ENCODE measurements around the gene MACF1. TPM values are rescaled to one million over a fixed set of nuclear protein-coding genes. Genes with fewer than 3 reads are reported as not detected.

The MACF1 gene
- total RNA-seq, 2 donors from 2014 or later: 214 to 251 TPM

DNA sequence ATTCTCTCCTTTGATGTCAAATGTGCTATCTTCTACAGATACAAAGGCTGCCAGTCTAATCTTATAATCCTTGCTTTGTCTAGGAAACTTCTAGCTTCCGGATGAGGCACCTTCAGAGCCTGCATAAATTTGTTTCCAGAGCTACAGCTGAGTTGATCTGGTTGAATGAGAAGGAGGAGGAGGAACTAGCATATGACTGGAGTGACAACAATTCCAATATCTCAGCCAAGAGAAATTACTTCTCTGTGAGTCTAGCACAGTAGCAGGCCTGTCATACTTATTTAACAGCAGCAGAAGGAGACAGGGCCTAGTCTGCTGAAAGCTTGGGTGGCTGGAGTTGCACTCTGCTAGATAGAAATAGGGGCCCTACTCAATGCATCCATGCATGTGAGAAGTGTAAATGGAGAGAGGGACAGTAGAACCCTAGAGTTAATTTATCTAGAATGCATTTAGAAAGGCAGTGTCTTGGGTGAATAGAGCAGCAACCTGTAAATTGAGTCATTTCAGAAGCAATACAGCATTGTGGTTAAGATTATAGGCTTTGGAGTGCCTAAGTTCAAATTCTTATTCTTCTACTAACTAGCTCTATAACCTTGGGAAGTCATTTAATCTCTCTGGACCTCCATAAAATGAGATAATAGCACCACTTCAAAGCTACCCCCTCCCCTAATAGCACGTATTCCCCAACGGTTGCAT, 89.0 kb downstream of the MACF1 start:
- Histone ChIP-seq H3K9me3 (ENCODE audit: control insufficient read depth, low read length) (peaks cover 14% of the 10 kb centered on the region), H3K9ac (ENCODE audit: extremely low read depth, low read length, poor library complexity, severe bottlenecking) (no peak overlapping the region), H3K27ac (ENCODE audit: low read depth, low read length) (no peak overlapping the region), H3K36me3 (ENCODE audit: control insufficient read depth, insufficient read depth, low read length) (peaks cover 53% of the 10 kb centered on the region), H3K27me3 (ENCODE audit: control insufficient read depth, insufficient read depth, low read length, poor library complexity, severe bottlenecking) (no peaks in the 10 kb centered on the region), H3K4me1 (ENCODE audit: control insufficient read depth, insufficient read depth, low read length) (no peaks in the 10 kb centered on the region), H3K4me3 (ENCODE audit: low read length) (no peak overlapping the region)
- Mint-ChIP-seq H3K36me3 (ENCODE audit: low read depth) (peaks cover 70% of the 10 kb centered on the region), H3K4me1 (peaks cover 7% of the 10 kb centered on the region), H3K27me3 (ENCODE audit: insufficient read depth) (no peaks in the 10 kb centered on the region), H3K4me3 (no peak overlapping the region), H3K27ac (no peak overlapping the region), H3K9me3 (peaks cover 2% of the 10 kb centered on the region)
- DNase-seq: no peak
- WGBS, 2 experiments (ENCODE audit: insufficient coverage in 1 of 2, insufficient read length in 1 of 2): 86 to 100% methylated on average over 2 to 3 of the region's 3 CpGs
- TF ChIP-seq, protein P1, sequence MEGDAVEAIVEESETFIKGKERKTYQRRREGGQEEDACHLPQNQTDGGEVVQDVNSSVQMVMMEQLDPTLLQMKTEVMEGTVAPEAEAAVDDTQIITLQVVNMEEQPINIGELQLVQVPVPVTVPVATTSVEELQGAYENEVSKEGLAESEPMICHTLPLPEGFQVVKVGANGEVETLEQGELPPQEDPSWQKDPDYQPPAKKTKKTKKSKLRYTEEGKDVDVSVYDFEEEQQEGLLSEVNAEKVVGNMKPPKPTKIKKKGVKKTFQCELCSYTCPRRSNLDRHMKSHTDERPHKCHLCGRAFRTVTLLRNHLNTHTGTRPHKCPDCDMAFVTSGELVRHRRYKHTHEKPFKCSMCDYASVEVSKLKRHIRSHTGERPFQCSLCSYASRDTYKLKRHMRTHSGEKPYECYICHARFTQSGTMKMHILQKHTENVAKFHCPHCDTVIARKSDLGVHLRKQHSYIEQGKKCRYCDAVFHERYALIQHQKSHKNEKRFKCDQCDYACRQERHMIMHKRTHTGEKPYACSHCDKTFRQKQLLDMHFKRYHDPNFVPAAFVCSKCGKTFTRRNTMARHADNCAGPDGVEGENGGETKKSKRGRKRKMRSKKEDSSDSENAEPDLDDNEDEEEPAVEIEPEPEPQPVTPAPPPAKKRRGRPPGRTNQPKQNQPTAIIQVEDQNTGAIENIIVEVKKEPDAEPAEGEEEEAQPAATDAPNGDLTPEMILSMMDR (conservative IDR thresholded peaks at IDR 0.05): no peak

DNA sequence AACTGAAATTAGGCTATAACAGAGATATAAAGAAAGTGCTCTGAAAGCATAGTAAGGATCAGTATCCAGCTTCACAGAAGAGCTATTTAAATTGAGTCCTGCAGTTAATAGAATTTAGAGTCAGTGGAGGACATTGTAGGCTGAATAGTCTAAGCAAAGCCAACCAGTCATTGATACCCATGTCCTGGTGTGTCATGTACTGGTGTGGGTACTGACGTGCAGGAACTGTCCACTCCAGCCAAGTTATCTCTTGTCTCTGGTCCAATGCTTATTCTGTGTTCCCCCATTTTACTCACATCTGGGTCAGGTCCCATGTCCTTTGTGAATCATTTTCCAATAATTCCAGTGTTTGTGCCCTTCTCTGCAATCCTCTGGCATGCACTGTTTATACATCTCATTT, 90.0 kb downstream of the MACF1 start:
- Histone ChIP-seq H3K36me3 (ENCODE audit: control insufficient read depth, insufficient read depth, low read length) (peaks cover 51% of the 10 kb centered on the region), H3K27ac (ENCODE audit: low read depth, low read length) (no peak overlapping the region), H3K27me3 (ENCODE audit: control insufficient read depth, insufficient read depth, low read length, poor library complexity, severe bottlenecking) (no peaks in the 10 kb centered on the region), H3K9me3 (ENCODE audit: control insufficient read depth, low read length) (peaks cover 7% of the 10 kb centered on the region), H3K4me1 (ENCODE audit: control insufficient read depth, insufficient read depth, low read length) (no peaks in the 10 kb centered on the region), H3K9ac (ENCODE audit: extremely low read depth, low read length, poor library complexity, severe bottlenecking) (no peak overlapping the region), H3K4me3 (ENCODE audit: low read length) (no peak overlapping the region)
- Mint-ChIP-seq H3K4me1 (peaks cover 7% of the 10 kb centered on the region), H3K36me3 (ENCODE audit: low read depth) (peaks cover 69% of the 10 kb centered on the region), H3K27me3 (ENCODE audit: insufficient read depth) (no peaks in the 10 kb centered on the region), H3K9me3 (peaks cover 2% of the 10 kb centered on the region), H3K27ac (no peak overlapping the region), H3K4me3 (no peak overlapping the region)
- WGBS, 2 experiments (ENCODE audit: insufficient coverage in 1 of 2, insufficient read length in 1 of 2): 98 to 100% methylated on average over 1 of the region's 1 CpG
- TF ChIP-seq, protein P1 (conservative IDR thresholded peaks at IDR 0.05): no peak
- DNase-seq: no peak

DNA sequence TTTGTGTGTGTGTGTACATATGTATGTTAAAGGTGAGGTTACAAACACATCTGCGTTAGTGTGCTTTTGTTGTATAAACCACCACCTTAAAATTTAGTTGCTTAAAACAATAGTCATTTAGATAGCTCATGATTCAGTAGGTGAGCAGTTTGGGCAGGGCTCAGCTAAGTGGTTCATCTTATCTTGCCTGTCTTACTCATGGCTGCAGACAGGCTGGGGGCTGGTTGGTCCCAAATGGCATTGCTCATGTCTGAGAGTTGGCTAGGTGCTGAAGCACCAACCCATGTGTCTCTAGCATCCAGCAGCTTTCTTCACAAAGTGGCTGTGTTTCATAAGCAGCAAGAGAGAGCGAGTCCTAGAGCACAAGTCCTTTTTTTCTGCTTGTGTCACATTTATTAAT, 91.4 kb downstream of the MACF1 start:
- peaks cover 7% of the 10 kb centered on the region for H3K4me1 Mint-ChIP-seq
- Histone ChIP-seq H3K27me3 (ENCODE audit: control insufficient read depth, insufficient read depth, low read length, poor library complexity, severe bottlenecking) (no peaks in the 10 kb centered on the region), H3K36me3 (ENCODE audit: control insufficient read depth, insufficient read depth, low read length) (peaks cover 56% of the 10 kb centered on the region), H3K4me1 (ENCODE audit: control insufficient read depth, insufficient read depth, low read length) (no peaks in the 10 kb centered on the region), H3K4me3 (ENCODE audit: low read length) (no peak overlapping the region), H3K9ac (ENCODE audit: extremely low read depth, low read length, poor library complexity, severe bottlenecking) (no peak overlapping the region), H3K27ac (ENCODE audit: low read depth, low read length) (no peak overlapping the region), H3K9me3 (ENCODE audit: control insufficient read depth, low read length) (peaks cover 7% of the 10 kb centered on the region)
- no peak for DNase-seq
- no peaks in the 10 kb centered on the region for H3K9me3 Mint-ChIP-seq
- H3K27ac Mint-ChIP-seq: no peak overlapping the region
- H3K27me3 Mint-ChIP-seq (ENCODE audit: insufficient read depth): no peaks in the 10 kb centered on the region
- TF ChIP-seq, protein P1 (conservative IDR thresholded peaks at IDR 0.05): no peak
- 100% methylated on average over 1 to 2 of the region's 2 CpGs for WGBS, 2 experiments (ENCODE audit: insufficient coverage in 1 of 2, insufficient read length in 1 of 2)
- H3K36me3 Mint-ChIP-seq (ENCODE audit: low read depth): peaks cover 73% of the 10 kb centered on the region
- H3K4me3 Mint-ChIP-seq: no peak overlapping the region
